ENCODE measurements around the gene RPL19.

- TF ChIP-seq CTCF (IDR thresholded peaks at IDR 0.05) (no peak), POLR2A (IDR thresholded peaks at IDR 0.05) (no peak), POLR2AphosphoS5 (IDR thresholded peaks at IDR 0.05) (no peak)
Measured at GRCh38 chr17:39156491-39156890, 43.6 kb upstream of the RPL19 start.

All from stomach (tissue), 4 donors.